ENCODE data around the gene MLLT1.

The MLLT1 gene

GRCh38 chr19:6319376-6319775 lies 39.6 kb upstream of the MLLT1 start:
- TF ChIP-seq TAF1 (IDR thresholded peaks at IDR 0.05; ENCODE audit: borderline replicate concordance, insufficient read depth, low read length) (no peak), FOXP2 (optimal IDR thresholded peaks at IDR 0.05; ENCODE audit: borderline replicate concordance, extremely low read depth, extremely low read length, insufficient read depth) (no peak), REST (IDR thresholded peaks at IDR 0.05; ENCODE audit: insufficient read depth in 1 of 2, low read depth in 2 of 2, low read length in 2 of 2) (no peak), SIN3A (IDR thresholded peaks at IDR 0.05; ENCODE audit: borderline replicate concordance, insufficient read depth, low read length) (no peak), POLR2AphosphoS5 (IDR thresholded peaks at IDR 0.05; ENCODE audit: low read depth, low read length) (no peak)

GRCh38 chr19:6318772-6319171 lies 39.0 kb upstream of the MLLT1 start:
- TF ChIP-seq FOXP2 (optimal IDR thresholded peaks at IDR 0.05; ENCODE audit: borderline replicate concordance, extremely low read depth, extremely low read length, insufficient read depth) = no peak
- TF ChIP-seq POLR2AphosphoS5 (IDR thresholded peaks at IDR 0.05; ENCODE audit: low read depth, low read length) = no peak
- no peak for TF ChIP-seq SIN3A (IDR thresholded peaks at IDR 0.05; ENCODE audit: borderline replicate concordance, insufficient read depth, low read length)
- no peak for TF ChIP-seq TAF1 (IDR thresholded peaks at IDR 0.05; ENCODE audit: borderline replicate concordance, insufficient read depth, low read length)
- no peak for TF ChIP-seq REST (IDR thresholded peaks at IDR 0.05; ENCODE audit: insufficient read depth in 1 of 2, low read depth in 2 of 2, low read length in 2 of 2)

- TF ChIP-seq FOXP2 (optimal IDR thresholded peaks at IDR 0.05; ENCODE audit: borderline replicate concordance, extremely low read depth, extremely low read length, insufficient read depth) = no peak
These were observed 33.7 kb upstream of the MLLT1 start for GRCh38 chr19:6313398-6313969.

- no peak for TF ChIP-seq REST (IDR thresholded peaks at IDR 0.05; ENCODE audit: insufficient read depth in 1 of 2, low read depth in 2 of 2, low read length in 2 of 2)
- TF ChIP-seq SIN3A (IDR thresholded peaks at IDR 0.05; ENCODE audit: borderline replicate concordance, insufficient read depth, low read length) = no peak
These were observed 32.2 kb upstream of the MLLT1 start for GRCh38 chr19:6312018-6312417.

GRCh38 chr19:6298413-6298812 lies 18.6 kb upstream of the MLLT1 start:
- no peak for TF ChIP-seq FOXP2 (optimal IDR thresholded peaks at IDR 0.05; ENCODE audit: borderline replicate concordance, extremely low read depth, extremely low read length, insufficient read depth)
- no peak for TF ChIP-seq SIN3A (IDR thresholded peaks at IDR 0.05; ENCODE audit: borderline replicate concordance, insufficient read depth, low read length)
- no peak for TF ChIP-seq TAF1 (IDR thresholded peaks at IDR 0.05; ENCODE audit: borderline replicate concordance, insufficient read depth, low read length)
- no peak for TF ChIP-seq POLR2AphosphoS5 (IDR thresholded peaks at IDR 0.05; ENCODE audit: low read depth, low read length)
- no peak for TF ChIP-seq REST (IDR thresholded peaks at IDR 0.05; ENCODE audit: insufficient read depth in 1 of 2, low read depth in 2 of 2, low read length in 2 of 2)
